Naive B cell (primary cell): Measurements from ENCODE around the gene EIF3I. TPM values are rescaled to one million over a fixed set of nuclear protein-coding genes. Genes with fewer than 3 reads are reported as not detected.
A peak's percentile ranks its signal among the peaks of the same experiment; 100 is the strongest.

ENCODE experiments used
- ATAC-seq, 2 donors: fragments of 150-1000 bp; cut with Tn5 transposase; 2 replicates each; pipeline ENCODE4 v1.10.0; 2021; ENCODE audit warnings: low read depth in 2 of 2, mild to moderate bottlenecking in 2 of 2, moderate library complexity in 2 of 2
- DNase-seq: peaks from one replicate; pipeline ENCODE4 v3.0.0; 2022
- H3K27ac Mint-ChIP-seq, 6 donors: one replicate each; pipeline ENCODE4 v1.8.0; 2020 to 2022; ENCODE audit warnings: mild to moderate bottlenecking in 6 of 6, mixed read lengths in 6 of 6, moderate library complexity in 5 of 6, inconsistent platforms in 2 of 6
- H3K27me3 Mint-ChIP-seq, 3 donors: one replicate each; pipeline ENCODE4 v1.8.0; 2021 to 2022; ENCODE audit warnings: mixed read lengths in 3 of 3, mild to moderate bottlenecking in 1 of 3
- H3K36me3 Mint-ChIP-seq, 2 donors: one replicate each; pipeline ENCODE4 v1.8.0; 2020 to 2022; ENCODE audit warnings: mixed read lengths in 2 of 2, inconsistent platforms in 1 of 2, mild to moderate bottlenecking in 1 of 2
- H3K4me1 Mint-ChIP-seq, 3 donors: one replicate each; pipeline ENCODE4 v1.8.0; 2020 to 2022; ENCODE audit warnings: mixed read lengths in 3 of 3, inconsistent platforms in 1 of 3, mild to moderate bottlenecking in 1 of 3, moderate library complexity in 1 of 3
- H3K4me3 Mint-ChIP-seq, 8 donors: one replicate each; pipeline ENCODE4 v1.8.0; 2020 to 2022; ENCODE audit warnings: mild to moderate bottlenecking in 8 of 8, mixed read lengths in 8 of 8, moderate library complexity in 8 of 8, inconsistent platforms in 2 of 8
- H3K9me3 Mint-ChIP-seq, 7 donors: one replicate each; pipeline ENCODE4 v1.8.0; 2020 to 2022; ENCODE audit warnings: mixed read lengths in 7 of 7, mild to moderate bottlenecking in 5 of 7, inconsistent platforms in 2 of 7, moderate library complexity in 1 of 7
- polyA plus RNA-seq, 6 donors: library from polyadenylated mRNA; unstranded; fragments of 300-500 nt; fragmentation: Illumina TruSeq; gene quantifications; one replicate each; pipeline ENCODE4 v1.2.3, GENCODE V29; 2021; ENCODE audit warnings: low read depth in 6 of 6

Gene EIF3I
- polyA plus RNA-seq, 6 donors from 2014 or later: 152 to 251 (median 180) TPM

DNA sequence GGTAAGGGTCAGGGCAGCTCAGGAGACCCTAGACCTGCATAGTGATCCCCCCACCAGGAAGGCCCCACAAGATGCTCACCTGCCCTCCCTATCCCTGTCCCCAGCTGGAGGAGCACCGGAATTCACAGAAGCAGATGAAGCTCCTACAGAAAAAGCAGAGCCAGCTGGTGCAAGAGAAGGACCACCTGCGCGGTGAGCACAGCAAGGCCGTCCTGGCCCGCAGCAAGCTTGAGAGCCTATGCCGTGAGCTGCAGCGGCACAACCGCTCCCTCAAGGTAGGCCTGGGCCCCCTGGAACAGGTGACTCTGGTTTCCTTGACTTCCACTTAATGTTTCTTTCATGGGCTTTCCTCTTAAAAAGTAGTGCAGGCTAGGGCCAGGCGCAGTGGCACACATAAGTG, 34.4 kb upstream of the EIF3I start:
- Mint-ChIP-seq H3K27me3 (no peaks in the 10 kb centered on the region), H3K27ac (no peak overlapping the region), H3K9me3 (no peaks in the 10 kb centered on the region), H3K4me1 (peaks cover 9 to 26% (median 23%) of the 10 kb centered on the region in 3 donors), H3K4me3 (no peak overlapping the region), H3K36me3 (peaks cover 26 to 27% of the 10 kb centered on the region in 2 donors)
- DNase-seq (no peak), ATAC-seq (no peak)

DNA sequence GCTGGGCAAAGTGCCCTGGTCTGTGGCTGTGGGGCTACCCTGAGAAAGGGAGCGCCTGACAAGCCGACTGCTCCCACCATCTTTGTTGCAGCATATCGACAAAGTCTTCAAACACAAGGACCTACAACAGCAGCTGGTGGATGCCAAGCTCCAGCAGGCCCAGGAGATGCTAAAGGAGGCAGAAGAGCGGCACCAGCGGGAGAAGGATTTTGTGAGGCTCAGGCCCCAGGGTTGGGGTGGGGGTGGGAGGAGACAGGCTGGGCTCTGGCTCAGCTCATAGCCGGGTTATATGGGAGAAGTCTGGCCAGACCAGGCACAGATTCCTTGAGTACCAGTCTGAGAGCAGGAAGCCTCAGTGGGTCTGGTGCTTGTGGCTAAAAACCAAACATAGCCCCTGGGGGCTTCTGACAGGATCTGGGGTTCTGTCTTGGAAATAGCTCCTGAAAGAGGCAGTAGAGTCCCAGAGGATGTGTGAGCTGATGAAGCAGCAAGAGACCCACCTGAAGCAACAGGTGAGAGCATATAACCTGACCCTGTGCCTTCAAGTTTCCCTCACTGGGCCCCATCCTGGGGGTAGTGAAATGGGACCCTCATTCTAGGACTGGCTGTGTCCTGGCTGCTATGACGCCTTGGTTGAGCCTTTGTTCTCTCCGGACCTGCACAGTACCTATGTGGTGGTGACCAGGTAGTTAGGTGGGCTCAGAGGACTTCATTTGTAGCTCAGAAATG, 29.8 kb upstream of the EIF3I start:
- peak overlapping the region in 2 of 6 donors; percentile 67 to 86 for H3K27ac Mint-ChIP-seq
- ATAC-seq (no peak), DNase-seq (no peak)
- H3K36me3 Mint-ChIP-seq: peaks cover 17 to 29% of the 10 kb centered on the region in 2 donors
- no peaks in the 10 kb centered on the region for H3K9me3 Mint-ChIP-seq
- H3K4me1 Mint-ChIP-seq: peaks cover 3 to 12% (median 5%) of the 10 kb centered on the region in 3 donors
- no peaks in the 10 kb centered on the region for H3K27me3 Mint-ChIP-seq
- no peak overlapping the region for H3K4me3 Mint-ChIP-seq

DNA sequence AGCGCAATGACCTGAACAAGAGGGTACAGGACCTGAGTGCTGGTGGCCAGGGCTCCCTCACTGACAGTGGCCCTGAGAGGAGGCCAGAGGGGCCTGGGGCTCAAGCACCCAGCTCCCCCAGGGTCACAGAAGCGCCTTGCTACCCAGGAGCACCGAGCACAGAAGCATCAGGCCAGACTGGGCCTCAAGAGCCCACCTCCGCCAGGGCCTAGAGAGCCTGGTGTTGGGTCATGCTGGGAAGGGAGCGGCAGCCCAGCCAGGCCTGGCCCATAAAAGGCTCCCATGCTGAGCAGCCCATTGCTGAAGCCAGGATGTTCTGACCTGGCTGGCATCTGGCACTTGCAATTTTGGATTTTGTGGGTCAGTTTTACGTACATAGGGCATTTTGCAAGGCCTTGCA, 27.2 kb upstream of the EIF3I start:
- Mint-ChIP-seq H3K4me3 (no peak overlapping the region), H3K27me3 (no peaks in the 10 kb centered on the region), H3K27ac (no peak overlapping the region), H3K9me3 (no peaks in the 10 kb centered on the region), H3K4me1 (peaks cover 6 to 20% (median 9%) of the 10 kb centered on the region in 3 donors), H3K36me3 (peaks cover 17 to 29% of the 10 kb centered on the region in 2 donors)
- ATAC-seq (no peak), DNase-seq (no peak)

DNA sequence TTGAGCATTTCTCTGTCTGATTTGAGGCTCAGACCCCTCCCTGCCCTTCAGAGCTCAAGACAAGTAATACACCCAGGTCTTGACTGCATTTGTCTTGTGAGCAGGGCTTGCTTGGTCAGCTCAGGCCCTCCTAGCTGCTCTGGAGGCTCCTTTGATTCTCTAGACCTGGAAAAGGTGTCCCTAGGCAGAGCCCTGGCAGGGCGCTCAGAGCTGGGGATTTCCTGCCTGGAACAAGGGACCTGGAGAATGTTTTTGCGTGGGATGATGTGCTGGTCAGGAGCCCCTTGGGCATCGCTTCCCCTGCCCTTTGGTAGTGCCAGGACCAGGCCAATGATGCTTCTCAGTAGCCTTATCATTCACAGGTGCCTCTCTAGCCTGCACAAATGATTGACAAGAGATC, 26.7 kb upstream of the EIF3I start:
- Mint-ChIP-seq H3K4me1 (peaks cover 10 to 26% (median 15%) of the 10 kb centered on the region in 3 donors), H3K9me3 (no peaks in the 10 kb centered on the region)
- ATAC-seq: no peak

DNA sequence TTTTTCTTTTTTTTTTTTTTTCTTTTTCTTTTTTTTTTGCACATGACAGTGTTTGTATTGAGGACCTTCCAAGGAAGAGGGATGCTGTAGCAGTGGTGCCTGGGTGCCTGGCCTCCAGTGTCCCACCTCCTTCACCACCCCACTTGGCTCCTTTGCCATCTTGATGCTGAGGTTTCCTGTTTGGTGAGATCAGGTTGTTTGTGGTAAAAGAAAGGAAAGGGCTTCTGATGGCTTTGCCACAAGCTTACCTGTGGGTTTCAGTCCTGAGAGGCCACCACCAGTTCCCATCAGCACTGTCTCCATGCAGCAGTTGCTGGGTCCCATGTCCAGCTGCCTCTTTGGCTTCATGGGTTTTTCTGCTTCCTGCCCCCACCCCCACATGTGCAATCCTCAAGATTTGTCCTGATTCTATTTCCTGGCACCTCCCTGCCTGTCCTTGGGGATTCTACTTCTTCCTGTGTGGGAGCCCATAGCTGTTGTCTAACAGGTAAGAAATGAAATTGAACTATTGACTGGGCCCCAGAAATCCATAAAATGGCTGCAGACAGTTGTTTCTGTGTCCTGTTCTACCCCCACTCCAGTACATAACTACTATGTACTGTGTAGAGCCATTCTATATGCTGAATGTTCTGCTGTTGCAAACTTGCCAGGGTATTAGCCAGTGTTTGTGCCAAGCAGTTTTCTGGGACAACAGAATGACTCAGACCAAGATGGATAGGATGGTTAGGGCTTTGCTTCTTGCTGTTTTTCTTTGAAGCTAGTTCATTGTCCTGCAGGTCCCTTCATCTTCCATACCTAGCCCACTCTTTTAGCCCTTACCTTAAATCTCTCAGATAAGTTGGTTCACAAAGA, 26.0 kb upstream of the EIF3I start:
- no peaks in the 10 kb centered on the region for H3K9me3 Mint-ChIP-seq
- peak overlapping the region in 1 of 8 donors; percentile 33 for H3K4me3 Mint-ChIP-seq
- H3K4me1 Mint-ChIP-seq: peaks cover 11 to 27% (median 17%) of the 10 kb centered on the region in 3 donors
- no peaks in the 10 kb centered on the region for H3K27me3 Mint-ChIP-seq
- peak overlapping the region in 3 of 6 donors; percentile 8 to 94 (median 84) for H3K27ac Mint-ChIP-seq
- H3K36me3 Mint-ChIP-seq: peaks cover 17 to 29% of the 10 kb centered on the region in 2 donors
- no peak for DNase-seq
- no peak for ATAC-seq

More for the DNA sequence above, 26.7 kb upstream of the EIF3I start:
- no peaks in the 10 kb centered on the region for H3K27me3 Mint-ChIP-seq
- H3K27ac Mint-ChIP-seq: no peak overlapping the region
- H3K36me3 Mint-ChIP-seq: peaks cover 17 to 29% of the 10 kb centered on the region in 2 donors
- H3K4me3 Mint-ChIP-seq: no peak overlapping the region
- no peak for DNase-seq

DNA sequence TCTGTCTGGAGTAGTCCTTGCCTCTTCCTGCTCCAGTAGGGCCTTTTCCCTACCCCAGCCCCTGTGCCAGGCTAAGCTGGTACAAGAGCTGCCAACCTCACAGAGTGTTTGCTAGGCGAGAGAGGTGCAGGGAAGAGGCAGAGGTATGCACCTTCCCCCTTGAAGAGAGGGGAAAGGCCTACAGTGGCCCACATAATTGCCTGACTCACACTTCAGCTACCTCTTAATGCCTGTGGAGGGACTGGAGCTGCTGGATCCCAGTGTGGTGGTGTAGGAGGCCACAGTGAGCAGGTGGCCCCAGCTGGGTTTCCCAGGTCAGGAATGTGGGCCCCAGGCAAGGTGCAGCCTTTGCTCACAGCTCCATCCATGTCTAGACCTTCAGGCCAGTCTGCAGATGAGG, 25.1 kb upstream of the EIF3I start:
- H3K4me1 Mint-ChIP-seq: peaks cover 19 to 35% (median 26%) of the 10 kb centered on the region in 3 donors
- H3K4me3 Mint-ChIP-seq: peak overlapping the region in 1 of 8 donors; percentile 87
- no peaks in the 10 kb centered on the region for H3K27me3 Mint-ChIP-seq
- H3K36me3 Mint-ChIP-seq: peaks cover 11 to 21% of the 10 kb centered on the region in 2 donors
- H3K27ac Mint-ChIP-seq: peak overlapping the region in 4 of 6 donors; percentile 37 to 85 (median 58)
- ATAC-seq: no peak
- no peaks in the 10 kb centered on the region for H3K9me3 Mint-ChIP-seq
- no peak for DNase-seq

DNA sequence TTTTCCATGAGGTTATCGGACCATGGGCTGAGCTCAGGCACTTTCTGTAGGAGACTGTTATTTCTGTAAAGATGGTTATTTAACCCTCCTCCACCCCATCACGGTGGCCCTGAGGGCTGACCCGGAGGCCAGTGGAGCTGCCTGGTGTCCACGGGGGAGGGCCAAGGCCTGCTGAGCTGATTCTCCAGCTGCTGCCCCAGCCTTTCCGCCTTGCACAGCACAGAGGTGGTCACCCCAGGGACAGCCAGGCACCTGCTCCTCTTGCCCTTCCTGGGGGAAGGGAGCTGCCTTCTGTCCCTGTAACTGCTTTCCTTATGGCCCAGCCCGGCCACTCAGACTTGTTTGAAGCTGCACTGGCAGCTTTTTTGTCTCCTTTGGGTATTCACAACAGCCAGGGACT, 24.4 kb upstream of the EIF3I start:
- Mint-ChIP-seq H3K36me3 (peaks cover 8 to 16% of the 10 kb centered on the region in 2 donors), H3K4me1 (peaks cover 24 to 41% (median 33%) of the 10 kb centered on the region in 3 donors), H3K27me3 (no peaks in the 10 kb centered on the region), H3K9me3 (no peaks in the 10 kb centered on the region), H3K4me3 (peak overlapping the region in 2 of 8 donors; percentile 10 to 87), H3K27ac (peak overlapping the region in 4 of 6 donors; percentile 50 to 80 (median 58))
- DNase-seq (no peak), ATAC-seq (no peak)

DNA sequence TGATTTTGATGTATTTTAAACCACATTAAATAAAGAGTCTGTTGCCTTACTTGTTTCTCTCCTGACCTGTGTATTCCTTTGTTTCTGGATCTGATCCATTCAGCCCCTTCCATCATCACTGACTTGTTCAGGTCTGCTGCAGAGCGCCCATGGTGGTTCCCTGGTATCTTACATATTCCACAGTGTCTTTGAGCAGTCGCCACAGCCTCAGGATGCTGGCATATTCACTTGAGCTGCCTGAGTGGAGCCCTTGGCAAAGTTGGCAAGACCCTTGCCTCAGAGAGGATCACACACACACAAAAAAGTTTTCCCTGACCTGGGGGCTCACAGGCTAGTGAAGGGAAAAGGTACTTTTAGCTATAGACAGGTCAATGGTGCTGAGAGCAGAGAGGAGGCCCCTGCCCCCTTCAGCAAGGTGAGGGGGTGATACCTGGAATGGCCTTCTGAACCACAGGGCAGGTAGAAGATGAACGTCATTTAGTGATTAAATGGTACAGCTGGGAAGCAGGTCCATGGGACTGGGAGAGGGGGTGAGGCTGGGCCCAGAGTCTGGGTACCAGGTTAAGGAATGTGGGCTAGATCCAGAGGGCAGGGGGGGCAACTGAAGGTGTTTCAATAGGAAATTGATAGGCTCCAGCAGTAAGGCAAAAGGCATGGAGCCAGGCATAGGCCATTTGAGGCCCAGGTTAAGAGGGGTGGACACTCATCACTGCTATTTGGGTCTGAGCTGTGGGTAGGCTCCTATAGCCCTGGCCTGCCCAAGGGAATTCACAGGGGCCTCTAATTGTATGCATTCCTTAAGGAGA, 23.8 kb upstream of the EIF3I start:
- Mint-ChIP-seq H3K27ac (peak overlapping the region in 5 of 6 donors; percentile 33 to 92 (median 55)), H3K4me3 (peak overlapping the region in 6 of 8 donors; percentile 1 to 87 (median 58)), H3K27me3 (no peaks in the 10 kb centered on the region), H3K4me1 (peaks cover 25 to 41% (median 35%) of the 10 kb centered on the region in 3 donors), H3K36me3 (peaks cover 5 to 11% of the 10 kb centered on the region in 2 donors), H3K9me3 (no peaks in the 10 kb centered on the region)
- no peak for ATAC-seq
- DNase-seq: no peak

DNA sequence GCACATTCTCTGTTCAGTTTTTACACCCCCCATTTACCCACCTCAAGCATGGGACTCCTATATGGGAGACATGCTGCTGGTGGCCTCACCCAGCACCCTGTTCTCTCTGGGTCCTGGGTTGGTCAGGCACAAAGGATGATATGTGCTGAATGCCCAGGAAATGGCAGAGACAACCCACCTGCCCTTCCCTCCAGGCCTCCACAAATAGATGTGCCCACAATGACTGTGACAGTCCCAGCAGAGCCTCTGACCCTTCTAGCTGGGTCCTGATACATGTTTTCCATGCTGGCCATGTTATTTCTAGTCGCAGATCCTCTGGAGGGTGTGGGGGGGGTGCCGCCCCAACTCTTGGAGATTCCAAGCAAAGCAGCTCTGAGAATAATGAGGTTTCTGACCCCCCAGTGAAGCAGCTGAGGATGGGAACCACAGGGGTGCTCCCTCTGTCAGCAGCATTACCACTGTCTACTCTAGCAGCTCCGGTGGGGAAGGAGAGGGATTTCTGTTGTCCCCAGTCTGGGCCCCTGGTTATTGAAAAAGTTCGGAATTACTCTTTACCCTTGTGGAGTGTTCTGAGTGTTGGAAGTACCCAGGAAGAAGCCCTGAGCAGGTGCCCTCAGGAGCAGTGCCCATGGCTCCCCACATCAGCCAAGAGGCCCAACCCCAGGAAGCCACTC, 23.0 kb upstream of the EIF3I start:
- no peaks in the 10 kb centered on the region for H3K9me3 Mint-ChIP-seq
- no peaks in the 10 kb centered on the region for H3K27me3 Mint-ChIP-seq
- DNase-seq (no peak), ATAC-seq (no peak)
- peak overlapping the region in 5 of 8 donors; percentile 47 to 96 (median 87) for H3K4me3 Mint-ChIP-seq
- peaks cover 31 to 42% (median 41%) of the 10 kb centered on the region in 3 donors for H3K4me1 Mint-ChIP-seq
- H3K36me3 Mint-ChIP-seq: peaks cover 2 to 3% of the 10 kb centered on the region in 2 donors
- peak overlapping the region in 2 of 6 donors; percentile 70 to 94 for H3K27ac Mint-ChIP-seq

DNA sequence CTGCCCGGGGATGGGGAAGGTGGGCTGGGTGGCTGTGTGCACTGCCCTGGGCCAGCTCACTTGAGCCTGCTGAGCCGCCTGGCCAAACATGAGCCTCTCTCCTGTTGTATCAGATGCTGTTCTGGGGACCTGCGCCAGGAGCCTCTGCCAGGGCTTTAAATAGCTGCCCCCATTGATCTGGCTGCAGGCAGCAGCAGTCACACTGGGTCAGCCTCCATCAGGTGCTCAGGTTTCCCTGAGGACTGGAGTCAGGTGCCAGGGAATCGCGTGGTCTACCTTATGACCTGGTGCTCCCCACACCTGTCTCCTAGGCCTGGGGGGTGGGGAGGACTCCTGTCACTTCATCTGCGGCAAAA, 22.5 kb upstream of the EIF3I start:
- H3K27me3 Mint-ChIP-seq: no peaks in the 10 kb centered on the region
- peak overlapping the region; percentile 88 to 98 (median 97) for H3K27ac Mint-ChIP-seq
- H3K9me3 Mint-ChIP-seq: no peaks in the 10 kb centered on the region
- peaks cover 31 to 45% (median 45%) of the 10 kb centered on the region in 3 donors for H3K4me1 Mint-ChIP-seq
- DNase-seq (no peak), ATAC-seq (no peak)
- peak overlapping the region in 7 of 8 donors; percentile 83 to 97 (median 90) for H3K4me3 Mint-ChIP-seq
- H3K36me3 Mint-ChIP-seq: no peaks in the 10 kb centered on the region

DNA sequence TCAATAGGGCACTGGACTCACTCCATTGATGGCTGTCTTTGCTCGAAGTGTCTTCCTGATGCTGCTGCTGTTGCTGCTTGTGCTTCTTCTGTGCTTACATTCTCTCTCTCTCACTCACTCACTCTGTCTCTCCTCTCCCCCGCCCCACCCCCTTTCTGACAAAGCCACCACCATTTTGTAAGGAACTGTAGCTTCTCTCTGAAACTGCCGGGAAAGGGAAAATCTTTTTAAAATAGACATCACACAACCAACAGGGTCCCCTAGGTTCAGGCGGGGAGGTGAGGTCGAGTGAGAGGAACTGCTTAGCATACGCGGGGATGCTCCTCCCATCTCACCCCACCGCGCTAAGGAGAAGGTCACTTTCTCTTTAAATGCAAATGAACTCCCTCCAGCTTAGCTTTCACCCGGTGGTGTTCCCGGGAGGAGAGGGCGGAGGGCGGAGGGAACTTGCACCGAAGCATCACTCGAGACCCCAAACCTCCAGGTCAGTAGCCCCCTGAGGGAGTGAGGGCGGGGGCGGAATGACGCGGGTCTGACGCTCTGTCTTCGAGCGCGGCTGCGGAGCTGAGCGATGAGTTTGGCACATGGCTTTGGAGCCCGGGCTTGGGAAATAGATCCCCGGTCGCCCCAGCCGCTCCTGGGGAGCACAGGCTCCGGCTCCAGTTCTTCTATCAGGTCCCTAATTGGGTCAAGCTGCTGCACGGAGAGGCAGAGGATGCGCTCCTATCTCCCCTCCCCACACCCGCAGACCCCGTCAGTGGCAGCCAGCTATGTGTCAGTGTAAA, 21.8 kb upstream of the EIF3I start, which contains the start of gene CCDC28B:
CCDC28B (plus strand) TSS at position 370 of the 785 bp plus-strand sequence. CDS start 1,341 bp downstream, outside the sequence.
- H3K4me3 Mint-ChIP-seq: peak within 1 kb of the TSS; percentile 83 to 97 (median 90)
- H3K36me3 Mint-ChIP-seq: no peaks in the 10 kb centered on the region
- H3K9me3 Mint-ChIP-seq: no peaks in the 10 kb centered on the region
- peaks cover 31 to 52% (median 49%) of the 10 kb centered on the region in 3 donors for H3K4me1 Mint-ChIP-seq
- peak within 1 kb of the TSS; percentile 88 to 98 (median 97) for H3K27ac Mint-ChIP-seq
- ATAC-seq (peak; percentile 42 to 51), DNase-seq (peak; percentile 66)
- no peaks in the 10 kb centered on the region for H3K27me3 Mint-ChIP-seq
